ENCODE results near the gene ZBTB9. TPM values are rescaled to one million over a fixed set of nuclear protein-coding genes. Genes with fewer than 3 reads are reported as not detected.

ZBTB9 gene
- total RNA-seq, 4 donors from 2014 or later = 1.1 to 2.8 (median 2.5) TPM

DNA sequence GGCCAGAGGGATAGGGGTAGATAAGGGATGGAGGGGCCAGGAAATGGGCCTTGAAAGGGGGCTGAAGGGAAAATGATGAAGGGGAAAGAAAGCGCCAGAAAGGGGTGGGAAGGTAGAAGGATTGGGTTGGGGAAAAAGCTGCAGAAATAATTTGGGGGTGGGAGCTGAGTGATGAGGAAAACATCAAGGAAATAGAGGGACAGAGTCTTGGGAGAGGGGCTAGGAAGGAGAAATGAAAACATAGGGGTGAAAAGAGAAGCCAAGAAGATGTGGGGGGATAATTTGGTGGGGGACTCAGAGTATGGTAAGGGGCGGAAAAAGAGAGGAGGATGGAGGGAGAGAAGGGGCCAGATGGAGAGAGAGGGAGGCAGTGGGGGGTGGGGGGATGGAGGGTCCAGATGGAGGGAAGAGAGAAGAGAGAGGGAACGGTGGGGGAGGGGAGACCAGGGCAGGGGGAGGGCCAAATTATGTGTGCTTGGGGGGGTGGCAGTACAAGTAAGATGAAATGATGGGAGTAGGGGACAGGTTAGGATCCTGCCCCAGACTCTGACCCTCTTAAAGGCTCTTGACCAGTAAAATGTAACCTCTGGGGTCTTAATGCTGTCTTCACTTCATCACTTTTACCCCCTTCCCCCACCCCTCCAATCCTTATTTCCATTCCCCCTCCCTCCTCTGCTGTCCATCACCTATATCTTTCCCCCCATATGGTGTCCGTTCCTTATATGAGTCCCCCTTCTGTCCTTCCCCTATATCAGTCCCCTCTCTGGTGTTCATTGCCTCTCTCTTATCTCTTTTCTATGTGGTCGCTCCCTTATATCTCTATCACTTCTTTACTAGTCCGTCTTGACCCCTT is 33.7 kb upstream of the ZBTB9 start:
- no peak for TF ChIP-seq CTCF (IDR thresholded peaks at IDR 0.05; ENCODE audit: low read depth)

- no peak for TF ChIP-seq CTCF (IDR thresholded peaks at IDR 0.05; ENCODE audit: low read depth)
Measured at GRCh38 chr6:33421344-33421643, 33.1 kb upstream of the ZBTB9 start.

- TF ChIP-seq CTCF (IDR thresholded peaks at IDR 0.05; ENCODE audit: low read depth) = no peak
Measured at GRCh38 chr6:33423777-33424176, 30.6 kb upstream of the ZBTB9 start.

GRCh38 chr6:33424855-33425667 is 29.3 kb upstream of the ZBTB9 start:
- TF ChIP-seq CTCF (IDR thresholded peaks at IDR 0.05; ENCODE audit: low read depth) = no peak

- TF ChIP-seq CTCF (IDR thresholded peaks at IDR 0.05; ENCODE audit: low read depth) = no peak
Measured at GRCh38 chr6:33425668-33426577, 28.5 kb upstream of the ZBTB9 start.

GRCh38 chr6:33426590-33427511 is 27.5 kb upstream of the ZBTB9 start:
- no peak for TF ChIP-seq CTCF (IDR thresholded peaks at IDR 0.05; ENCODE audit: low read depth)
